ENCODE measurements around the gene CCND2. TPM values are rescaled to one million over a fixed set of nuclear protein-coding genes. Genes with fewer than 3 reads are reported as not detected.

CCND2 gene
- total and polyA plus RNA-seq, 2 of the 8 experiments (the other 6 are each of a cell fraction or from before 2014, with no cell fraction given): 41.7 to 223 TPM

GRCh38 chr12:4227046-4227445 lies 46.5 kb upstream of the CCND2 start:
- H3K23me2 ChIP-seq (ENCODE audit: low read depth, low read length): no peaks in the 10 kb centered on the region
- H3K27me3 ChIP-seq (replicated peaks in 1 of 4; ENCODE audit: control insufficient read depth in 3 of 4, extremely low read depth in 1 of 4, insufficient read depth in 3 of 4, low read length in 3 of 4): no peaks in the 10 kb centered on the region
- ChIA-PET POLR2A (ENCODE audit: partially characterized antibody) (no interaction called here), CTCF (ENCODE audit: partially characterized antibody) (no interaction called here)
- H2BK20ac ChIP-seq (ENCODE audit: low read length): peak overlapping the region; percentile 15; the same call in 1 of the 2 replicates
- H3K4me2 ChIP-seq (ENCODE audit: insufficient read depth in 1 of 2, low read depth in 2 of 2, low read length in 2 of 2): no peak overlapping the region
- no peak overlapping the region for H2BK5ac ChIP-seq (ENCODE audit: low read depth, low read length)
- no peak overlapping the region for H3K4me3 ChIP-seq (ENCODE audit: extremely low read depth in 1 of 4, insufficient read depth in 2 of 4, low read depth in 3 of 4, low read length in 4 of 4)
- 98% methylated on average over 5 of the region's 5 CpGs; no CpG with 5 or more reads in 1 of the 2 experiments for WGBS, 2 experiments (ENCODE audit: extremely low coverage in 1 of 2, insufficient coverage in 1 of 2, insufficient read length in 1 of 2, insufficient replicate concordance in 2 of 2, low coverage in 1 of 2, low lambda C conversion rate in 2 of 2, missing lambda C conversion rate in 1 of 2)
- H3K9me3 ChIP-seq (ENCODE audit: insufficient read depth in 2 of 2, low read depth in 1 of 2, low read length in 1 of 2): 0 out of 4 replicates have a peak, but pooled peaks cover 0 to 2% of the 10 kb centered on the region in 2 experiments
- no peaks in the 10 kb centered on the region; a peak in 3 of 7 replicates for H3K4me1 ChIP-seq (replicated peaks in 1 of 4; ENCODE audit: control insufficient read depth in 3 of 4, insufficient read depth in 4 of 4, low read length in 3 of 4)
- H3K23ac ChIP-seq (ENCODE audit: insufficient read length): no peak overlapping the region
- H2BK15ac ChIP-seq (ENCODE audit: low read length): no peak overlapping the region
- DNase-seq (ENCODE audit: low read depth in 1 of 2, low spot score in 2 of 2) (peak in 1 of 2 experiments; percentile 44), FAIRE-seq (no peak)
- H3K9ac ChIP-seq (replicated peaks in 1 of 4; ENCODE audit: extremely low read depth in 1 of 4, low read depth in 3 of 4, low read length in 3 of 4): no peak overlapping the region; a peak in 1 of 7 replicates
- H4K20me1 ChIP-seq (replicated peaks in 1 of 2; ENCODE audit: control insufficient read depth in 1 of 2, insufficient read depth in 2 of 2, low read length in 2 of 2): no peaks in the 10 kb centered on the region
- H4K91ac ChIP-seq (replicated peaks; ENCODE audit: insufficient read length, low read length): peak overlapping the region; percentile 9
- no peak overlapping the region; the same call in 1 of the 2 replicates for H2BK12ac ChIP-seq (ENCODE audit: low read depth, low read length)
- H2BK120ac ChIP-seq (replicated peaks; ENCODE audit: low read depth, low read length): no peak overlapping the region
- H3K18ac ChIP-seq (ENCODE audit: extremely low read depth, low read length): no peak overlapping the region
- H3K36me3 ChIP-seq (ENCODE audit: control insufficient read depth in 2 of 4, insufficient read depth in 4 of 4, low read length in 3 of 4): peaks cover 0 to 3% (median 0%) of the 10 kb centered on the region in 4 experiments; a peak in 2 of 8 replicates
- no peak overlapping the region for H2AK5ac ChIP-seq (ENCODE audit: low read depth, low read length)
- 0 out of 2 replicates have a peak overlapping the region, but pooled peaks have one; percentile 14 for H2AFZ ChIP-seq (ENCODE audit: low read length)
- H3K27ac ChIP-seq (ENCODE audit: low read depth, low read length): no peak overlapping the region
- no peak overlapping the region for H3K4ac ChIP-seq (replicated peaks; ENCODE audit: insufficient read length, low read depth, low read length)
- H4K8ac ChIP-seq (ENCODE audit: extremely low read depth, insufficient read depth, low read length): no peak overlapping the region
- no peak overlapping the region for H3K14ac ChIP-seq (ENCODE audit: insufficient read length)
- H3K79me1 ChIP-seq (ENCODE audit: low read depth, low read length): no peaks in the 10 kb centered on the region
- no peak overlapping the region for H3K56ac ChIP-seq (replicated peaks; ENCODE audit: insufficient read length, low read depth, low read length)
- no peak overlapping the region for H4K5ac ChIP-seq (ENCODE audit: insufficient read length, low read depth, low read length)
- no peaks in the 10 kb centered on the region; a peak in 1 of 4 replicates for H3K79me2 ChIP-seq (ENCODE audit: control insufficient read depth in 1 of 2, insufficient read depth in 2 of 2, low read length in 2 of 2)
- TF ChIP-seq SIRT6 (IDR thresholded peaks at IDR 0.05; ENCODE audit: low read length) (no peak), POLR2AphosphoS5 (IDR thresholded peaks at IDR 0.05; ENCODE audit: low read depth, low read length) (no peak), HDAC6 (IDR thresholded peaks at IDR 0.05; ENCODE audit: low read depth, low read length) (no peak), SAP30 (IDR thresholded peaks at IDR 0.05; ENCODE audit: insufficient read depth, insufficient replicate concordance, low read length) (no peak), TAF1 (IDR thresholded peaks at IDR 0.05; ENCODE audit: low read depth, low read length) (no peak), MAFK (IDR thresholded peaks at IDR 0.05; ENCODE audit: low read depth, low read length) (no peak), CTBP2 (IDR thresholded peaks at IDR 0.05; ENCODE audit: borderline replicate concordance, insufficient read depth, insufficient read length, low read length) (no peak), TBP (IDR thresholded peaks at IDR 0.05; ENCODE audit: low read depth, low read length) (no peak), CBX8 (IDR thresholded peaks at IDR 0.05; ENCODE audit: borderline replicate concordance, low read depth, low read length) (no peak), JUND (IDR thresholded peaks at IDR 0.05; ENCODE audit: low read length) (no peak), PHF8 (conservative IDR thresholded peaks at IDR 0.05; ENCODE audit: low read depth, low read length) (no peak), GTF2F1 (IDR thresholded peaks at IDR 0.05; ENCODE audit: borderline replicate concordance, low read depth, low read length) (no peak), ATF2 (IDR thresholded peaks at IDR 0.05; ENCODE audit: low read length) (no peak)
